Lung (tissue), 10 donors: ENCODE results near the gene CIDEA. TPM values are rescaled to one million over a fixed set of nuclear protein-coding genes. Genes with fewer than 3 reads are reported as not detected.
"Not testable (repeated sequence)": the region's sequence is repeated elsewhere in the genome, so short reads cannot be mapped to it uniquely, and the experiment has no call there.

Source experiments
- ATAC-seq: fragments of 200-7000 bp; cut with Tn5 transposase; one replicate; pipeline ENCODE4 v1.9.1; 2020; ENCODE audit warnings: moderate number of reproducible peaks; ENCODE audit not compliant: insufficient read depth, low FRiP score
- DNase-seq, 3 donors: peaks; one replicate each; pipeline ENCODE4 v3.0.0-alpha.2; 2013 to 2017
- H3K27ac ChIP-seq, 2 donors: one replicate each; pipeline ENCODE4 v1.5.1; 2013; ENCODE audit warnings: mild to moderate bottlenecking in 2 of 2, moderate library complexity in 2 of 2, control low read depth in 1 of 2, inconsistent platforms in 1 of 2, low read depth in 1 of 2, low read length in 1 of 2
- H3K27me3 ChIP-seq, 3 donors: one replicate each; pipeline ENCODE4 v1.5.1; 2013; ENCODE audit warnings: low read length in 2 of 3; ENCODE audit not compliant: control insufficient read depth in 3 of 3, insufficient read depth in 3 of 3
- H3K36me3 ChIP-seq, 4 donors: one replicate each; pipeline ENCODE4 v1.5.1; 2013; ENCODE audit warnings: low read length in 4 of 4, mild to moderate bottlenecking in 1 of 4, moderate library complexity in 1 of 4; ENCODE audit not compliant: control insufficient read depth in 4 of 4, insufficient read depth in 4 of 4
- H3K4me1 ChIP-seq, 5 donors: one replicate each; pipeline ENCODE4 v1.5.1; 2013; ENCODE audit warnings: low read length in 5 of 5, mild to moderate bottlenecking in 2 of 5, moderate library complexity in 1 of 5; ENCODE audit not compliant: control insufficient read depth in 5 of 5, insufficient read depth in 5 of 5
- H3K4me3 ChIP-seq: one replicate; pipeline ENCODE4 v1.5.1; 2013; ENCODE audit warnings: mild to moderate bottlenecking, control low read depth, moderate library complexity
- H3K9ac ChIP-seq, 2 donors: one replicate each; pipeline ENCODE4 v1.5.1; 2013; ENCODE audit warnings: low read length in 2 of 2, control low read depth in 1 of 2; ENCODE audit not compliant: insufficient read depth in 1 of 2
- H3K9me3 ChIP-seq, 4 donors: one replicate each; pipeline ENCODE4 v1.5.1; 2013; ENCODE audit warnings: low read length in 3 of 4, mild to moderate bottlenecking in 1 of 4, moderate library complexity in 1 of 4; ENCODE audit not compliant: control insufficient read depth in 4 of 4, insufficient read depth in 3 of 4
- WGBS, 2 donors: extraction: QIAGEN DNeasy Blood & Tissue Kit; methylation state at CpG; one replicate each; pipeline ENCODE4 v1.1.7; 2013; 5-methylcytosine and 5-hydroxymethylcytosine counted together
- polyA plus RNA-seq, 2 donors: library from polyadenylated mRNA; stranded (reverse); fragments of 200-250 nt; gene quantifications; one replicate each; pipeline ENCODE4 v1.2.1, GENCODE V29; 2013
- total RNA-seq, 2 donors: library from RNA; depleted of rRNA in 1 of 2; stranded (reverse); fragments of >200 nt in 1 of 2; gene quantifications; one replicate each; pipeline ENCODE4 v1.2.1, GENCODE V29; 2014 to 2021
- donor health status: Bipolar disorder and iron deficiency.
- donor health status: healthy.
- donor health status: DM: yes; HTN: yes; CAD: no.

CIDEA gene
- total and polyA plus RNA-seq, 4 donors = 1.2 TPM; not detected in 3

GRCh38 chr18:12222041-12222440 lies 32.1 kb upstream of the CIDEA start:
- WGBS, 2 donors = 33 to 50% methylated on average over 1 of the region's 2 CpGs
- H3K27ac ChIP-seq, H3K27me3 ChIP-seq, ATAC-seq, H3K4me3 ChIP-seq, H3K36me3 ChIP-seq, H3K9ac ChIP-seq, H3K9me3 ChIP-seq, DNase-seq, H3K4me1 ChIP-seq: not testable (repeated sequence)

DNA sequence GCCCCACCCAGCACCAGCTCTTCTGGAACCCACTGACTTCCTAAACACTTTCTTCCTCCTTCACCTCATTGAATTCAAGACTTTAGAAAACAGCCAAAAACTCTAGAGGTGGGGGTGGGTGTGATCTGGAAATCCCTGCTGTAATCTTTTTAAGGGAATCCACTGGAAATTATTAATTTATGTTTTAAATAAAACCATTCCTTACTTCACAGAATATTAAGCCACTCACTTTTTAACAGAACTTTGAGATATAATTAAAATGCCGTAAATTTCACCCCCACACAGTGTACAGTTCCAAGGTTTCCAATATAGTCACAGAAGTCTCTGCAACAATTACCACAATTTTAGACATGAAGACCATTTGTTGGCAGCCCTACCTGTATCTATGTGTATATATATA lies 30.8 kb upstream of the CIDEA start:
- not testable (repeated sequence) for H3K27ac ChIP-seq, ATAC-seq, H3K9me3 ChIP-seq, DNase-seq, H3K4me1 ChIP-seq, H3K27me3 ChIP-seq, H3K36me3 ChIP-seq, H3K9ac ChIP-seq, H3K4me3 ChIP-seq
- 91 to 98% methylated on average over 1 of the region's 1 CpG for WGBS, 2 donors

DNA sequence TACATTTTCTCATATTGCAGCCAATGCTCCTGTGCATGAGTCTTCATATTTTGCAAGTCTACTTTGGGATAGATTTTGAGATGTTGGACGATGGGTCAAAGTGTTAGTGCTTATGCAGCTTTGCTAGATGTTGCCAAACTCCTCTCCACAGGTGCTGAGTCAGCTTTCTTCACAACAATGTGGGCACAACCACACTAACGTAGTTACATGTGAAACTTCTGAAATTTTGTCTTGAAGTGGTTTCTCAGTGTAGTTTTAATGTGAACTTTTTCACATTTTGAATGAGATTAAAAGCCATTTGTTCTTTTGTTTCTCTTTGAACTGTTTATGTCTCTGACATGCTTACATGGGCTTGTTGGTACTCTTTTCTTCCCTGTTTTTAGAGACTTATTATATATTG lies 27.4 kb upstream of the CIDEA start:
- not testable (repeated sequence) for DNase-seq, H3K27me3 ChIP-seq, H3K36me3 ChIP-seq, H3K27ac ChIP-seq, H3K4me1 ChIP-seq, H3K9ac ChIP-seq, ATAC-seq, H3K4me3 ChIP-seq, H3K9me3 ChIP-seq
- WGBS, 2 donors = 13 to 47% methylated on average over 1 of the region's 2 CpGs

GRCh38 chr18:12227399-12228186 lies 26.6 kb upstream of the CIDEA start:
- WGBS, 2 donors = 29% methylated on average over 11 to 16 of the region's 27 CpGs
- ATAC-seq = not testable (repeated sequence)

GRCh38 chr18:12228308-12228707 lies 25.9 kb upstream of the CIDEA start:
- not testable (repeated sequence) for H3K4me1 ChIP-seq, ATAC-seq, H3K9ac ChIP-seq, H3K36me3 ChIP-seq, H3K27me3 ChIP-seq, DNase-seq, H3K27ac ChIP-seq, H3K9me3 ChIP-seq, H3K4me3 ChIP-seq
- 53 to 61% methylated on average over 3 of the region's 3 CpGs for WGBS, 2 donors

More at GRCh38 chr18:12227399-12228186, 26.6 kb upstream of the CIDEA start:
- H3K4me1 ChIP-seq, H3K27ac ChIP-seq, H3K27me3 ChIP-seq, DNase-seq, H3K36me3 ChIP-seq, H3K4me3 ChIP-seq, H3K9me3 ChIP-seq, H3K9ac ChIP-seq: not testable (repeated sequence)

DNA sequence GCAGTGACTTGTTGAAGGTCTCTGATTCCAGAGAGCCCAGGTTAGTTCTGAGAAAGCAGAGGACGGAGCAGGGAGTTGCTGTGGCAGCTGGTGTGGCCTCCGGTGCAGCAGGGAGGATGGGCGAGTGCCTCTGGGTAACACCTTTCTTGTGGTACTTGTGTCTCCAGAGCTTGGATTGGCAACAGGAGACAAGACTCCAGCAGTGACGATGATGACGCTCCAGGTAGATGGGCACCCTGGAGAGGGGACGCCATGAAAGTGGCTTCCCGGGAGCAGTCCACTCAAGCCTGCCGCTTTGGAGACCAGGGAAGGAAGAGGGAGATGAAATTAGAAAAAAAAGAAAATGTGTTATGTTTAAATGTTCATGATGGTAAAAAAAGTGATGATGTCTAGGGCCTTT lies 23.6 kb upstream of the CIDEA start:
- not testable (repeated sequence) for ATAC-seq, H3K9me3 ChIP-seq, H3K27ac ChIP-seq, H3K9ac ChIP-seq, H3K4me3 ChIP-seq, DNase-seq, H3K36me3 ChIP-seq, H3K27me3 ChIP-seq, H3K4me1 ChIP-seq
- WGBS, 2 donors = 90 to 97% methylated on average over 8 of the region's 8 CpGs
